ENCODE results near the gene SH2B3. TPM values are rescaled to one million over a fixed set of nuclear protein-coding genes. Genes with fewer than 3 reads are reported as not detected.
"Not testable (repeated sequence)": the region's sequence is repeated elsewhere in the genome, so short reads cannot be mapped to it uniquely, and the experiment has no call there.

Gene SH2B3
- total RNA-seq, 1 experiment from 2014 or later = 7.7 TPM

GRCh38 chr12:111379942-111380554 lies 25.7 kb upstream of the SH2B3 start:
- no peak for DNase-seq (ENCODE audit: low read depth)
- in situ Hi-C loops (cut with HindIII; ENCODE audit: low pct_unique_long_range_greater_than_20kb, low sequenced_read_pairs) = no loop called here

DNA sequence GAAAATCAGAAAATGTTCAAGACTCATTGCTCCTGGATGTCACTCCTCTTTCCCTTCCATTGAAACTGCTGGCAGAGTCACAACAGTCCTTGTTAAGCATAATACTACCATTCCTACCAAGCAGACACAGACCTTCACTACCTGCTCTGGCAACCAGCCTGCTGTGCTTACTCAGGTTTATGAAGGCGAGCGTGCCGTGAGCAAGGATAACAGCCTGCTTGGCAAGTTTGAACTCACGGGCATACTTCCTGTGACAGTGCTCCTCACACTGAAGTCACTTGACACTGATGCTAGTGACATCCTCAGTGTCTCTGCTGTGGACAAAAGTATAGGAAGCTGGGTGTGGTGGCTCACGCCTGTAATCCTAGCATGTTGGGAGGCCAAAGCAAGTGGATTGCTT lies 21.1 kb upstream of the SH2B3 start:
- in situ Hi-C loops (cut with HindIII; ENCODE audit: low pct_unique_long_range_greater_than_20kb, low sequenced_read_pairs) = no loop called here
- no peak for DNase-seq (ENCODE audit: low read depth)

DNA sequence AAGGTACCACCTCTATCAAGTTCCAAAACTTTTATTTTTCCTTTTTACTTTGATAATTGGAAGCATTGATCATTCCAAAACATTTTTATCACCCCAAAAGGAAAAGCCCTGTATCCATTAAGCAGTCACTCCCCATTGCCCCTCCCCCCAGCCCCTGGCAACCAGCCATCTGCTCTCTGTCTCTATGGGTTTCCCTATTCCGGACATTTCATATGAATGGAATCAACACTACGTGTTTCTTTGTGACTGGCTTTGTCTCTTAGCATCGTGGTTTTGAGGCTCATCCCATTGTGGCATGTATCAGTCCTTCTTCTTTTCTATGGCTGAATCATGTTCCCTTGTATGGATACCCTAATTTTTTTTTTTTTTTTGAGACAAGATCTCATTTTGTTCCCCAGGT lies 18.8 kb upstream of the SH2B3 start:
- in situ Hi-C loops (cut with HindIII; ENCODE audit: low pct_unique_long_range_greater_than_20kb, low sequenced_read_pairs) = no loop called here
- DNase-seq (ENCODE audit: low read depth) = no peak

DNA sequence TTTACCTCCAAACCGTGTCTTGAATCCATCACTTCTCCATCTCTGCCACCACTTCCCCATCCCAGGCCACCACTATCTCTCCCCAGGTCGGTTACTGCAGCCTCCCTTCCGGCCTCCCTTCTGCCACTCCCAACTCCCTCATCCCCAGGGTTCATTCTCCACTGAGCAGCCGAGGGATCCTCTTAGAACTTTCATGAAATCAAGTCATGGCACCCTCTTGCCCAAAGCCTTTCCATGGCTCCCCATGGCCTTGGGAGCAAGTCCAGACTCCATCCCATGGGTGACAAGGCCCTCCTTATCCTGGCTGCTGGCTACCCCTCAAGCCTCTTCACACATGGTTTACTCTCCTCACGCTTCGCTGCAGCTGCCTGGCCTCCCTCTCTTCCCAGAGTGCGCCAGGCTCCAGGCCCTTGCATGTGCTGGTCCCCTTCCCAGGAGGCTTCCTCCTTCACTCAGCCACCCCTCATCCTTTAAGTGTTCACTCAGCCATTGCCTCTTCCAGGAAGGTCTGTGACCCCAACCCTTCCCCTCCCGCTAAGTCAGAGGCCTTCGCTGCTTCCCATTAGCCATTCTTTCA lies 17.9 kb upstream of the SH2B3 start:
- peak; percentile 52 for DNase-seq (ENCODE audit: low read depth)

DNA sequence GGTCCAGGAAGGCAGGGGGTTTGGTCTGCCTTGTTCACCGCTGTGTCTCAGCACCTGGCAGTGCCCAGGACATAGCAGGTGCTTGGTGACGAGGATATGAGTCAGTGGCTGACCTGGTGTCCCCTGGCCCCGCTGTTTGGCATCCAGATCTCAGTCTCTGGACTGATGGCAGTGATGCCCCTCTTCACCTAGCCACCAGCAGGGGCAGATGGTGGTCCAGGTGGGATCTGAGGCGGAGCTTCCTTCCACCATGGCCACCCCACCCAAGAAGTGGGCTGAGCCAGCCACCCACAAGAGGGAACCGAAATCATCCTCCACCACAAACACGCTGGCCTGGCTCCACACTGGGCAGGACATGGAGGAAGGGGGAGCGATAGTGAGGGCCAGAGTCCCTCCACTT lies 16.1 kb upstream of the SH2B3 start:
- in situ Hi-C loops (cut with HindIII; ENCODE audit: low pct_unique_long_range_greater_than_20kb, low sequenced_read_pairs) = no loop called here
- no peak for DNase-seq (ENCODE audit: low read depth)

More for the DNA sequence above, 17.9 kb upstream of the SH2B3 start:
- in situ Hi-C loops (cut with HindIII; ENCODE audit: low pct_unique_long_range_greater_than_20kb, low sequenced_read_pairs) = no loop called here

DNA sequence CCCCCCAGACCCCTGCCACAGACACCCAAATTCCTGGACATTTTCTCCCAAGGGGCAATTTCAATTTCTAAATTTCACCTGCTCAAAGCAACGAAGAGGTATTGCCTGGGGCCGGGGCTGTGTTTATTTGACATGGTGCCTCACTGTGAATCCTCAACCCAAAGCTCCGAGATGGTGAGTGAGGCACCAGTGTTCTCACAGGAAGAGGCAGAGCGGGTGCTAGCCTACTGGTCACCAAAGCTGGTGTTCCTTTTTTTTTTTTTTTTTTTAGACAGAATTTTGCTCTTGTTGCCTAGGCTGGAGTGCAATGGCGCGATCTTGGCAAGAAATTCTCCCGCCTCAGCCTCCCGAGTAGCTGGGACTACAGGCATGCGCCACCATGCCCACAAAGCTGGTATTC lies 14.8 kb upstream of the SH2B3 start:
- DNase-seq (ENCODE audit: low read depth) = no peak
- in situ Hi-C loops (cut with HindIII; ENCODE audit: low pct_unique_long_range_greater_than_20kb, low sequenced_read_pairs) = no loop called here

DNA sequence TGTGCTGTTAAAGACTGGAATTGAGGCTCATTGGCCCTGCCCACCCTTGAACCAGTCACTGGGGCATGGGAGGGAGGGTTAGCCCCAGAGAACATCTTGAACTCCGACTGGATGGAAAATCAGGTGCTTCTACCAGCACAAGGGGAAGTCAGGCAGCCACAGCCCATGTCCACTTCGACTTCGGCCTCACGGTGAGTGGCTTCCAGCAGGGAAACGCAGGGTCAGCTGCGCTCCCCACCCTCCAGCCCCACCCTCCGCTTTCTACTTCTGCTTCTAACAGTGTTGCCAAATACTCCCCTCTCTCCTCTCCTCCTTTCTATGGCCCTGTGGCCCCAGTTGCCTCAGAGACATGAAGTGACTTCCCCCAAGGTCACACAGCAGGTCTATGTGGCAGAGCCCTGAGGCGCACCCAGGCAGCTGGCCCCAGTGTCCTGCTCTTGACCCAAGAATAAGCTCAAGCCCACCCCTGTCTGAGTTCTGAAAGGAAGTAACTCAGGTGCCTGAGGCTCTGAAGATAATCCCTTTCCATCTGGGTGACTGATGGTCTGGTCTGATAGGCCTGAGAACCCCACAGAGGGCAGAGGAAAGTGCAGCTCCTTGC lies 11.9 kb upstream of the SH2B3 start:
- in situ Hi-C loops (cut with HindIII; ENCODE audit: low pct_unique_long_range_greater_than_20kb, low sequenced_read_pairs) = no loop called here
- DNase-seq (ENCODE audit: low read depth) = no peak

DNA sequence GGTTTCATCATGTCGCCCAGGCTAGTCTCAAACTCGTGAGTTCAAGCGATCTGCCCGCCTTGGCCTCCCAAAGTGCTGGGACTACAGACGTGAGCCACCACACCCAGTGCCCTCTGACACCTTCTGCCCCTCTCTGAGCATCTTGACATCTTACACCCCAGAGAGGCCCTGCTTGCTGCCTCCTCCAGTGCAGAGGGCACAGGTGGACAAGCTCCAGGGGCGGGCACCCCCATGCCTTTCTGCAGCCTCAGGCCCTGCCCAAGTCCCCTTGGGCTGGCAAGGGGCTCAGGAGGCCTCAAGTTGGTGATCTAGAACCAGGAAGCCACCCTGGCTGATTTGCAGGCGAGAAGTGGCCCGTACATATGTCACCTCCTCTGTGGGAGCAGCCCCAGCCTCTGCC lies 11.2 kb upstream of the SH2B3 start:
- in situ Hi-C loops (cut with HindIII; ENCODE audit: low pct_unique_long_range_greater_than_20kb, low sequenced_read_pairs) = no loop called here

DNA sequence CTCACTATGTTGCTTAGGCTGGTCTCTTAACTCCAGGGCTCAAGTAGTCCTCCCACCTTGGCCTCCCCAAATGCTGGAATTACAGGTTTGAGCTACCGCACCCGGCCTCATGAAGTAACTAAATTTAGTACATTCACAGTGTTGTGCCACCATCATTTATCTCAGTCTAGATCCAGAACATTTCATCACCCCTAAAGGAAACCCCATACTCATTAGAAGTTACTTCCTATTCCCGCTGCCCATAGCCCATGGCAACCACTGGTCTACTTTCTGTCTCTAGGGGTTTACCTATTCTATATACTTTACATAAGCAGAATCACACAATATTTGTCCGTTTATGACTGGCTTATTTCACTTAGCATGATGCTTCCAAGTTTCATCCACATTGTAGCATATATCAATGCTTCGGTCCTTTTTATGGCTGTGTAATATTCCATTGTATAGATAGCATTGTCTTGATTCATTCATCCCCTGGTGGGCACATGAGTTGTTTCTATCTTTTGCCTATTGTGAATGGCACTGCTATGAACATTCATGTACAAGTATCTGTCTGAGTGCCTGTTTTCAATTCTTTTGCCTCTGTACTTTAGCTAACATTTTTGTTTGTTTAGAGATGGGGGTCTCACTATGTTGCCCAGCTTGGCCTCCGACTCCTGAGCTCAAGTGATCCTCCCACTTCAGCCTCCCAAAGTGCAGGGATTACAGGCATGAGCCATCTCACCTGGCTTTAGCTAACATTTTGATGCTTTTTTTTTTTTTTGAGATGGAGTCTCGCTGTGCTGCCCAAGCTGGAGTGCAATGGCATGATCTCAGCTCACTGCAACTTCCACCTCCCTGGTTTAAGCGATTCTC lies 10.2 kb upstream of the SH2B3 start:
- DNase-seq (ENCODE audit: low read depth) = no peak
- in situ Hi-C loops (cut with HindIII; ENCODE audit: low pct_unique_long_range_greater_than_20kb, low sequenced_read_pairs) = no loop called here

More for the DNA sequence above, 11.2 kb upstream of the SH2B3 start:
- no peak for DNase-seq (ENCODE audit: low read depth)

DNA sequence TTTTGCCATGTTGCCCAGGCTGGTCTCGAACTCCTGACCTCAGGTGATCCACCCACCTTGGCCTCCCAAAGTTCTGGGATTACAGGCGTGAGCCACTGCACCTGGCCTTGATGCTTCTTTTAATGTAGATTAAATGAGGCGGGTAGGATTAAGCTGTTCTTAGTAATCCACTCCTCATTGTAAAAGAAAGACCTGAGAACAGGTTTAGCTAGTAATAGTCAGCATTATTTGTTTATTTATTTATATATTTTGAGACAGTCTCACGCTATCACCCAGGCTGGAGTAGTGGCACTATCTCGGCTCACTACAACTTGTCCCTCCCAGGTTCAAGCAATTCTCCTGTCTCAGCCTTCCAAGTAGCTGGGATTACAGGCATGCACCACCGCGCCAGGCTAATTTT lies 9.5 kb upstream of the SH2B3 start:
- in situ Hi-C loops (cut with HindIII; ENCODE audit: low pct_unique_long_range_greater_than_20kb, low sequenced_read_pairs); DNase-seq (ENCODE audit: low read depth): not testable (repeated sequence)

DNA sequence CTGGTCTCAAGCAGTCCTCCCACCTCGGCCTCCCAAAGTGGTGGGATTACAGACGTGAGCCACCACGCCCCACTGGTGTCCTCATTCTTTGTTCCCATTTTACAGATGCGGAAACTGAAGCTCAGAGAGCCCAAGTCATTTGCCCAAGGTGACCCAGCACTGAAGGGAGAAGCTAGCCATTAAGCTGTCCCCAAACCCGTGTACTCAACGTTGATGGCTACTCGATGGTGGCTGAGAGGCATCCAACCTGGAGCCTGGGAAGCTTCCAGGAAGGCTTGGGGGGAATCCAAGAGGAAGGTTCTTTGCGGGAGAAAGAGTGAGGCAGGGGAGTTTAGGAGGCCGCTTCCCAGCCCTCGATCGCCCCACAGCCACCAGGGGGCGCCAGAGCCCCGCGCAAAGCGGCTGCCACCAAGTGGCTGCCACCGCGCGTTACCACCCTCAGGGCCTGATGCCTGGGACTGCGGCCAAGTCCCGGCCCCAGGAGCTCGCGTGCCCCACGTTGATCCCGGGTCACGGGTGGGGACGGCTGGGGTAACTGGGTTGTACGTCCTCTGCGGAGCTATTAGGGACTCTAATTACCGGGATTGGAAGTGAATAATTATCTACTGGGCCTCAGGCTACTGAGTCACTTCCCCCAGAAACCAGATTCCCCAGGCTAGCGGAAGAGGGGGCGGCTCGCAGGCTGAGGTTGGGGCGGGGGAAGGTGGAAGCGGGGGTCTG lies 8.8 kb upstream of the SH2B3 start:
- in situ Hi-C loops (cut with HindIII; ENCODE audit: low pct_unique_long_range_greater_than_20kb, low sequenced_read_pairs) = no loop called here
- DNase-seq (ENCODE audit: low read depth) = peak; percentile 80

DNA sequence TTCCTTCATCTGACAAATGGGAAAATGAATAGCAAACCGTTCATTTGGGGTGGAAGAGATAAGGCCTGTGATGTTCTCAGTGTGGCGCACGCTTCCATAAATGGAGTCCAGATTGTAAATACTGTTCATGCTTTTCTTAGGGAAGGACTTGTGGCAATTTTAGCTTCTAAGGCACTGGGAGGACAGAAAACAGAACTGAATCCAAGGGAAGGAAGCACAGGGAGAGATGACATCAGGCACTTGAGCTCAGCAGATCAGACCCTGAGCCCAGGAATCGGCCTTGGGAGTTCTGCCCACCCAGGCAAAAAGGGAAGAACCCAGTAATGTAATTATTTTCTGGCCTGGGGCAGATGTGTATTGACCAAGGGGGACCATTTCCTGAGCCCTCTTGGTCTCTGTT lies 7.2 kb upstream of the SH2B3 start:
- no peak for DNase-seq (ENCODE audit: low read depth)
- in situ Hi-C loops (cut with HindIII; ENCODE audit: low pct_unique_long_range_greater_than_20kb, low sequenced_read_pairs) = no loop called here

- DNase-seq (ENCODE audit: low read depth); in situ Hi-C loops (cut with HindIII; ENCODE audit: low pct_unique_long_range_greater_than_20kb, low sequenced_read_pairs): not testable (repeated sequence)
These were observed 5.8 kb upstream of the SH2B3 start for GRCh38 chr12:111399741-111400404.

GRCh38 chr12:111401167-111401605 lies 4.5 kb upstream of the SH2B3 start:
- DNase-seq (ENCODE audit: low read depth) = no peak
- in situ Hi-C loops (cut with HindIII; ENCODE audit: low pct_unique_long_range_greater_than_20kb, low sequenced_read_pairs) = no loop called here

GRCh38 chr12:111402490-111402824 lies 3.3 kb upstream of the SH2B3 start:
- in situ Hi-C loops (cut with HindIII; ENCODE audit: low pct_unique_long_range_greater_than_20kb, low sequenced_read_pairs); DNase-seq (ENCODE audit: low read depth): not testable (repeated sequence)

- DNase-seq (ENCODE audit: low read depth) = peak; percentile 72
- in situ Hi-C loops (cut with HindIII; ENCODE audit: low pct_unique_long_range_greater_than_20kb, low sequenced_read_pairs) = no loop called here
These were observed 1.2 kb upstream of the SH2B3 start for GRCh38 chr12:111404362-111405148.

- in situ Hi-C loops (cut with HindIII; ENCODE audit: low pct_unique_long_range_greater_than_20kb, low sequenced_read_pairs) = no loop called here
- DNase-seq (ENCODE audit: low read depth) = peak; percentile 96
These were observed 419 bp upstream of the SH2B3 start for GRCh38 chr12:111405149-111405858.
